Testis (tissue), 3 donors: Measurements from ENCODE around the gene MMRN1. TPM values are rescaled to one million over a fixed set of nuclear protein-coding genes. Genes with fewer than 3 reads are reported as not detected.
A peak's percentile ranks its signal among the peaks of the same experiment; 100 is the strongest.

Experiments used
- DNase-seq: peaks from one replicate; pipeline ENCODE4 v3.0.0-alpha.2; 2019
- H3K27ac ChIP-seq, 2 donors: fragments of 200-600 bp; sonication (generic); one replicate each; pipeline ENCODE4 v1.5.1; 2019
- H3K27me3 ChIP-seq: fragments of 200-600 bp; sonication (generic); one replicate; pipeline ENCODE4 v1.5.1; 2019
- H3K36me3 ChIP-seq: fragments of 200-600 bp; sonication (generic); one replicate; pipeline ENCODE4 v1.5.1; 2017; ENCODE audit warnings: low read depth; ENCODE audit errors: missing control alignments
- H3K4me1 ChIP-seq: fragments of 200-600 bp; sonication (generic); one replicate; pipeline ENCODE4 v1.5.1; 2019
- H3K4me3 ChIP-seq, 2 donors: fragments of 200-600 bp; sonication (generic); one replicate each; pipeline ENCODE4 v1.5.1; 2017 to 2019
- H3K9me3 ChIP-seq: fragments of 200-600 bp; sonication (generic); one replicate; pipeline ENCODE4 v1.5.1; 2017
- CTCF ChIP-seq, 3 experiments: fragments of 450-650 bp in 2 of 3; fragments of 200-600 bp in 1 of 3; sonication (generic) in 1 of 3; IDR thresholded peaks; one replicate each; pipeline ENCODE4 v1.5.1; 2016 to 2019; ENCODE audit warnings: antibody characterized with exemption in 3 of 3, mild to moderate bottlenecking in 2 of 3, moderate library complexity in 1 of 3
- POLR2A ChIP-seq: fragments of 450-650 bp; IDR thresholded peaks from one replicate; pipeline ENCODE4 v1.6.1; 2017; ENCODE audit warnings: antibody characterized with exemption, mild to moderate bottlenecking, moderate library complexity
- WGBS, 2 donors: methylation state at CpG; one replicate each; pipeline ENCODE4 v1.1.5; 2018; 5-methylcytosine and 5-hydroxymethylcytosine counted together
- intact Hi-C: fragments of 100-400 bp; cut with DNase I; formaldehyde crosslinking; loops from one replicate; pipeline ENCODE4 v1.15.1; 2023; ENCODE audit warnings: low total_unique reads
- polyA plus RNA-seq: library from polyadenylated mRNA; stranded (reverse); fragments of 350-450 nt; fragmentation: Illumina TruSeq; extraction: RNeasy Lipid Tissue Mini Kit (QIAGEN cat#74804); gene quantifications from one replicate; pipeline ENCODE4 v1.2.3, GENCODE V29; 2014; ENCODE audit warnings: low read depth, low replicate concordance; ENCODE audit not compliant: insufficient read depth
- total RNA-seq, 2 donors: library from RNA; depleted of rRNA; stranded (reverse); fragments of >200 nt; gene quantifications; one replicate each; pipeline ENCODE4 v1.2.3, GENCODE V29; 2016

MMRN1 gene
- total and polyA plus RNA-seq, 3 donors from 2014 or later, result 4.8 to 17.4 (median 7.1) TPM

- H3K4me1 ChIP-seq, result no peaks in the 10 kb centered on the region
- intact Hi-C loops, result no loop called here
- TF ChIP-seq CTCF (IDR thresholded peaks at IDR 0.05) (no peak), POLR2A (no peak)
- WGBS, 2 donors, result 43 to 58% methylated on average over 5 of the region's 5 CpGs
- no peak for DNase-seq
- H3K4me3 ChIP-seq, result no peak overlapping the region
- no peaks in the 10 kb centered on the region for H3K9me3 ChIP-seq
- H3K36me3 ChIP-seq, result no peaks in the 10 kb centered on the region
- no peaks in the 10 kb centered on the region for H3K27me3 ChIP-seq
- no peak overlapping the region for H3K27ac ChIP-seq
Measured at GRCh38 chr4:89922848-89923416, 28.3 kb downstream of the MMRN1 start.

GRCh38 chr4:89928838-89929237 is 34.2 kb downstream of the MMRN1 start:
- no peaks in the 10 kb centered on the region for H3K4me1 ChIP-seq
- H3K9me3 ChIP-seq, result no peaks in the 10 kb centered on the region
- no peaks in the 10 kb centered on the region for H3K36me3 ChIP-seq
- DNase-seq, result no peak
- no peak overlapping the region for H3K27ac ChIP-seq
- no peak for TF ChIP-seq POLR2A
- TF ChIP-seq CTCF (IDR thresholded peaks at IDR 0.05), result no peak
- intact Hi-C loops, result no loop called here
- no peaks in the 10 kb centered on the region for H3K27me3 ChIP-seq
- no peak overlapping the region for H3K4me3 ChIP-seq
- WGBS, 2 donors, result 85 to 89% methylated on average over 4 of the region's 4 CpGs

GRCh38 chr4:89929425-89930159 is 34.9 kb downstream of the MMRN1 start:
- H3K4me1 ChIP-seq, result no peaks in the 10 kb centered on the region
- DNase-seq, result no peak
- intact Hi-C loops, result no loop called here
- no peaks in the 10 kb centered on the region for H3K9me3 ChIP-seq
- no peaks in the 10 kb centered on the region for H3K27me3 ChIP-seq
- H3K4me3 ChIP-seq, result no peak overlapping the region
- TF ChIP-seq CTCF (IDR thresholded peaks at IDR 0.05) (no peak), POLR2A (no peak)
- H3K27ac ChIP-seq, result no peak overlapping the region
- no peaks in the 10 kb centered on the region for H3K36me3 ChIP-seq
- 72 to 85% methylated on average over 4 of the region's 4 CpGs for WGBS, 2 donors

GRCh38 chr4:89939546-89939945 is 44.9 kb downstream of the MMRN1 start:
- no peak for TF ChIP-seq CTCF (IDR thresholded peaks at IDR 0.05)
- TF ChIP-seq POLR2A, result no peak
- Histone ChIP-seq H3K4me1 (no peaks in the 10 kb centered on the region), H3K27ac (no peak overlapping the region), H3K27me3 (no peaks in the 10 kb centered on the region), H3K4me3 (no peak overlapping the region), H3K36me3 (no peaks in the 10 kb centered on the region), H3K9me3 (no peaks in the 10 kb centered on the region)
- intact Hi-C loops, result no loop called here
- DNase-seq, result no peak
- WGBS, 2 donors, result 58 to 63% methylated on average over 2 of the region's 2 CpGs

- intact Hi-C loops, result no loop called here
- H3K4me3 ChIP-seq, result no peak overlapping the region
- no peaks in the 10 kb centered on the region for H3K27me3 ChIP-seq
- no peaks in the 10 kb centered on the region for H3K4me1 ChIP-seq
- H3K27ac ChIP-seq, result no peak overlapping the region
- DNase-seq, result peak; percentile 43
- H3K9me3 ChIP-seq, result no peaks in the 10 kb centered on the region
- H3K36me3 ChIP-seq, result no peaks in the 10 kb centered on the region
- TF ChIP-seq POLR2A, result no peak
Measured at GRCh38 chr4:89939994-89940393, 45.3 kb downstream of the MMRN1 start.
